SH-SY5Y (cell line): ENCODE results near the gene CLCF1.

Experiments used
- GATA2 ChIP-seq: IDR thresholded peaks from 2 replicates; pipeline ENCODE4 v1.6.1; 2011; ENCODE audit warnings: mild to moderate bottlenecking, low read depth, low read length
- GATA3 ChIP-seq: IDR thresholded peaks from 2 replicates; pipeline ENCODE4 v1.6.1; 2011; ENCODE audit warnings: low read depth, mild to moderate bottlenecking, low read length, moderate library complexity

GRCh38 chr11:67396587-67397389 is 23.4 kb upstream of the CLCF1 start:
- TF ChIP-seq GATA3 (no peak), GATA2 (no peak)
